ENCODE results near the gene SPINK14. TPM values are rescaled to one million over a fixed set of nuclear protein-coding genes. Genes with fewer than 3 reads are reported as not detected.

SPINK14 gene
- total RNA-seq, 4 donors from 2014 or later = not detected

GRCh38 chr5:148156609-148157008 lies 11.7 kb upstream of the SPINK14 start:
- no peak overlapping the region for H3K4me3 ChIP-seq (ENCODE audit: low read depth, poor library complexity, severe bottlenecking)
- intact Hi-C loops (cut with DNase I; ENCODE audit: low total_unique reads) = no loop called here
- TF ChIP-seq POLR2A (IDR thresholded peaks at IDR 0.05) (no peak), CTCF (IDR thresholded peaks at IDR 0.05) (no peak)
- 91 to 100% methylated on average over 1 of the region's 1 CpG for WGBS, 2 donors
- DNase-seq (ENCODE audit: low spot score in 2 of 2) = no peak

- 95% methylated on average over 1 of the region's 1 CpG for WGBS, 2 donors
- no peak for DNase-seq (ENCODE audit: low spot score in 2 of 2)
- intact Hi-C loops (cut with DNase I; ENCODE audit: low total_unique reads) = no loop called here
- no peak for TF ChIP-seq CTCF (IDR thresholded peaks at IDR 0.05)
- no peak overlapping the region for H3K4me3 ChIP-seq (ENCODE audit: low read depth, poor library complexity, severe bottlenecking)
Measured at GRCh38 chr5:148162038-148162437, 6.3 kb upstream of the SPINK14 start.

DNA sequence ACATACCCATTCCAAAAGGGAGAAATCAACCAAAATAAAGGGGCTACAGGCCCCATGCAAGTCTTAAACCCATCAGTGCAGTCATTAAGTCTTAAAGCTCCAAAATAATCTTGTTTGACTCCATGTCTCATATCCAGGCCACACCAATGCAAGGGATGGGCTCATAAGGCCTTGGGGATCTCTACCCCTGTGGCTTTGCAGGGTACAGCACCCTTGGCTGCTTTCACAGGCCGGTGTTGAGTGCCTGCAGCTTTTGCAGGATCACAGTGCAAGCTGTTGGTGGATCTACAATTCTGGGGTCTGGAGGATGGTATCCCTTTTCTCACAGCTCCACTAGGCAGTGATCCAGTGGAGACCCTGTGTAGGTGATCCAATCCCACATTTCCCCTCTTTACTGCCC lies 5.0 kb upstream of the SPINK14 start:
- no peak overlapping the region for H3K4me3 ChIP-seq (ENCODE audit: low read depth, poor library complexity, severe bottlenecking)
- 64 to 89% methylated on average over 1 of the region's 1 CpG for WGBS, 2 donors
- intact Hi-C loops (cut with DNase I; ENCODE audit: low total_unique reads) = no loop called here
- TF ChIP-seq POLR2A (IDR thresholded peaks at IDR 0.05) (no peak), CTCF (IDR thresholded peaks at IDR 0.05) (no peak)
- no peak for DNase-seq (ENCODE audit: low spot score in 2 of 2)

- WGBS, 2 donors = 78 to 86% methylated on average over 4 of the region's 4 CpGs
- intact Hi-C loops (cut with DNase I; ENCODE audit: low total_unique reads) = no loop called here
- H3K4me3 ChIP-seq (ENCODE audit: low read depth, poor library complexity, severe bottlenecking) = no peak overlapping the region
- TF ChIP-seq POLR2A (IDR thresholded peaks at IDR 0.05) = no peak
- no peak for TF ChIP-seq CTCF (IDR thresholded peaks at IDR 0.05)
- DNase-seq (ENCODE audit: low spot score in 2 of 2) = no peak
Measured at GRCh38 chr5:148166550-148167283, 1.6 kb upstream of the SPINK14 start.

- no peak for DNase-seq (ENCODE audit: low spot score in 2 of 2)
- intact Hi-C loops (cut with DNase I; ENCODE audit: low total_unique reads) = no loop called here
- WGBS, 2 donors = 44 to 45% methylated on average over 2 of the region's 2 CpGs
- no peak overlapping the region for H3K4me3 ChIP-seq (ENCODE audit: low read depth, poor library complexity, severe bottlenecking)
- TF ChIP-seq POLR2A (IDR thresholded peaks at IDR 0.05) (no peak), CTCF (IDR thresholded peaks at IDR 0.05) (no peak)
Measured at GRCh38 chr5:148172377-148172776, 4.0 kb downstream of the SPINK14 start.

DNA sequence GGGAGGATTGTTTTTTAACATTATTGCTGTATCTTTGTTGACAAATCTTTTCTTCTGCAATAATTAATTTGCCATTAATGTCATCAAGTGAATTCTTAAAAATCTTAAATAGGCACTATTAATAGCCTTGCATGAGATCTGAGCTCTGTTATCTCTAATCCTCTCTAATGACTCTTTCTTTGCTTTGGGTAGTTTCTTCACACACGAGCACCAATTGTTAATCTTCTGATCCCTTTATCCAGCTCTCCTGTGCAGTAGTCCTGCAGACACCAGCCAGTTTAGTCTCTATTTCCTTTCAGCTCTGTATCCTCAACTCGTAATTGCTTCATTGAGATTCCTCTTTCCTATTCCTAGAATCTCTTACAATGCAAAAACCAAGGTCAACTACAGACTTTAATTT lies 8.1 kb downstream of the SPINK14 start:
- no peak for DNase-seq (ENCODE audit: low spot score in 2 of 2)
- WGBS, 2 donors = 43 to 56% methylated on average over 2 of the region's 2 CpGs
- no peak for TF ChIP-seq POLR2A (IDR thresholded peaks at IDR 0.05)
- no peak for TF ChIP-seq CTCF (IDR thresholded peaks at IDR 0.05)
- no peak overlapping the region for H3K4me3 ChIP-seq (ENCODE audit: low read depth, poor library complexity, severe bottlenecking)
- intact Hi-C loops (cut with DNase I; ENCODE audit: low total_unique reads) = no loop called here

Data from lower leg skin (tissue), 4 donors.